VCaP (cell line): ENCODE measurements around the gene TMEM37.

ENCODE experiments used
- H3K27ac ChIP-seq: fragments of 450-650 bp; 2 replicates; pipeline ENCODE4 v1.5.1; 2017
- CTCF ChIP-seq: fragments of 450-650 bp; conservative IDR thresholded peaks from 2 replicates; pipeline ENCODE4 v1.5.1; 2017; ENCODE audit warnings: mild to moderate bottlenecking, moderate library complexity

The TMEM37 gene

GRCh38 chr2:119464981-119465380 is 33.3 kb downstream of the TMEM37 start:
- no peak for TF ChIP-seq CTCF
- no peak overlapping the region for H3K27ac ChIP-seq

- TF ChIP-seq CTCF, result no peak
- H3K27ac ChIP-seq, result no peak overlapping the region
Measured at GRCh38 chr2:119465687-119466086, 34.0 kb downstream of the TMEM37 start.

GRCh38 chr2:119466373-119466772 is 34.7 kb downstream of the TMEM37 start:
- no peak for TF ChIP-seq CTCF
- H3K27ac ChIP-seq, result no peak overlapping the region

- no peak overlapping the region for H3K27ac ChIP-seq
- TF ChIP-seq CTCF, result no peak
Measured at GRCh38 chr2:119468154-119468955, 36.7 kb downstream of the TMEM37 start.

- TF ChIP-seq CTCF, result no peak
- H3K27ac ChIP-seq, result no peak overlapping the region
Measured at GRCh38 chr2:119469131-119469530, 37.5 kb downstream of the TMEM37 start.

GRCh38 chr2:119469661-119470297 is 38.1 kb downstream of the TMEM37 start:
- TF ChIP-seq CTCF, result no peak
- H3K27ac ChIP-seq, result no peak overlapping the region

- no peak overlapping the region for H3K27ac ChIP-seq
- no peak for TF ChIP-seq CTCF
Measured at GRCh38 chr2:119472749-119473148, 41.1 kb downstream of the TMEM37 start.
